ENCODE measurements around the gene APCDD1.

APCDD1 gene

GRCh38 chr18:10485475-10485874, 31.0 kb downstream of the APCDD1 start:
- no peaks in the 10 kb centered on the region for H3K27me3 ChIP-seq (ENCODE audit: control insufficient read depth in 2 of 2, insufficient read depth in 2 of 2, low read length in 2 of 2)
- H3K4me1 ChIP-seq (ENCODE audit: control insufficient read depth in 2 of 2, insufficient read depth in 2 of 2, low read length in 2 of 2), result peaks cover 0 to 5% of the 10 kb centered on the region in 2 donors
- H3K9ac ChIP-seq (ENCODE audit: low read depth in 1 of 2, low read length in 2 of 2), result no peak overlapping the region
- H3K9me3 ChIP-seq (ENCODE audit: control insufficient read depth in 2 of 2, low read length in 2 of 2), result no peaks in the 10 kb centered on the region
- H3K27ac ChIP-seq (ENCODE audit: low read depth in 2 of 2, low read length in 2 of 2), result no peak overlapping the region
- no peaks in the 10 kb centered on the region for H3K36me3 ChIP-seq (ENCODE audit: control insufficient read depth in 2 of 2, insufficient read depth in 2 of 2, low read length in 2 of 2)
- no peak overlapping the region for H3K4me3 ChIP-seq (ENCODE audit: low read length in 2 of 2)

DNA sequence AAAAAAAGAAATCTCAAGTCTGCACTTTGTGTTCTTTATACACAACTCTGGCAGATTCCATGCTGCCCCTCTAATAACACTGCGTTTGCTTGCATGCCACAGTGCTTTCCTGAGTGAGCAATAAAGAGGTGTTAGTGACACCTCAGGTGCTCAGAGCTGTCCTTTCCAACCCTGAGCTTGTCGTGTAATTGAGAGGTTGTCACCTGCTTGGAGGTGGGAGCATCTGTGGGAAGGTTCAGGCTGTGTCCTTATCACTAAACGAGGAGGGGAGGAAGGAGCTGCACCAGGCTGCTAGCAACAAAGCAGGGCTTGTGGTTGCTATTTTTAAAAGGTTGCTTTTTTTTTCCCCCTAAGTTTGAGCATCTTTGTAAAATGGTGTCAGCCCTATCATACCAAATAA, 31.9 kb downstream of the APCDD1 start:
- Histone ChIP-seq H3K9me3 (ENCODE audit: control insufficient read depth in 2 of 2, low read length in 2 of 2) (no peaks in the 10 kb centered on the region), H3K9ac (ENCODE audit: low read depth in 1 of 2, low read length in 2 of 2) (no peak overlapping the region), H3K27me3 (ENCODE audit: control insufficient read depth in 2 of 2, insufficient read depth in 2 of 2, low read length in 2 of 2) (no peaks in the 10 kb centered on the region), H3K36me3 (ENCODE audit: control insufficient read depth in 2 of 2, insufficient read depth in 2 of 2, low read length in 2 of 2) (no peaks in the 10 kb centered on the region), H3K27ac (ENCODE audit: low read depth in 2 of 2, low read length in 2 of 2) (no peak overlapping the region), H3K4me3 (ENCODE audit: low read length in 2 of 2) (no peak overlapping the region), H3K4me1 (ENCODE audit: control insufficient read depth in 2 of 2, insufficient read depth in 2 of 2, low read length in 2 of 2) (peaks cover 0 to 5% of the 10 kb centered on the region in 2 donors)

GRCh38 chr18:10487154-10487553, 32.7 kb downstream of the APCDD1 start:
- peaks cover 0 to 5% of the 10 kb centered on the region in 2 donors for H3K4me1 ChIP-seq (ENCODE audit: control insufficient read depth in 2 of 2, insufficient read depth in 2 of 2, low read length in 2 of 2)
- no peaks in the 10 kb centered on the region for H3K36me3 ChIP-seq (ENCODE audit: control insufficient read depth in 2 of 2, insufficient read depth in 2 of 2, low read length in 2 of 2)
- no peak overlapping the region for H3K9ac ChIP-seq (ENCODE audit: low read depth in 1 of 2, low read length in 2 of 2)
- no peak overlapping the region for H3K27ac ChIP-seq (ENCODE audit: low read depth in 2 of 2, low read length in 2 of 2)
- no peaks in the 10 kb centered on the region for H3K9me3 ChIP-seq (ENCODE audit: control insufficient read depth in 2 of 2, low read length in 2 of 2)
- H3K4me3 ChIP-seq (ENCODE audit: low read length in 2 of 2), result no peak overlapping the region
- no peaks in the 10 kb centered on the region for H3K27me3 ChIP-seq (ENCODE audit: control insufficient read depth in 2 of 2, insufficient read depth in 2 of 2, low read length in 2 of 2)

- Histone ChIP-seq H3K36me3 (ENCODE audit: control insufficient read depth in 2 of 2, insufficient read depth in 2 of 2, low read length in 2 of 2) (no peaks in the 10 kb centered on the region), H3K4me1 (ENCODE audit: control insufficient read depth in 2 of 2, insufficient read depth in 2 of 2, low read length in 2 of 2) (peaks cover 0 to 2% of the 10 kb centered on the region in 2 donors), H3K27ac (ENCODE audit: low read depth in 2 of 2, low read length in 2 of 2) (no peak overlapping the region), H3K4me3 (ENCODE audit: low read length in 2 of 2) (no peak overlapping the region), H3K27me3 (ENCODE audit: control insufficient read depth in 2 of 2, insufficient read depth in 2 of 2, low read length in 2 of 2) (no peaks in the 10 kb centered on the region), H3K9me3 (ENCODE audit: control insufficient read depth in 2 of 2, low read length in 2 of 2) (no peaks in the 10 kb centered on the region), H3K9ac (ENCODE audit: low read depth in 1 of 2, low read length in 2 of 2) (no peak overlapping the region)
Measured at GRCh38 chr18:10488017-10488416, 33.6 kb downstream of the APCDD1 start.

DNA sequence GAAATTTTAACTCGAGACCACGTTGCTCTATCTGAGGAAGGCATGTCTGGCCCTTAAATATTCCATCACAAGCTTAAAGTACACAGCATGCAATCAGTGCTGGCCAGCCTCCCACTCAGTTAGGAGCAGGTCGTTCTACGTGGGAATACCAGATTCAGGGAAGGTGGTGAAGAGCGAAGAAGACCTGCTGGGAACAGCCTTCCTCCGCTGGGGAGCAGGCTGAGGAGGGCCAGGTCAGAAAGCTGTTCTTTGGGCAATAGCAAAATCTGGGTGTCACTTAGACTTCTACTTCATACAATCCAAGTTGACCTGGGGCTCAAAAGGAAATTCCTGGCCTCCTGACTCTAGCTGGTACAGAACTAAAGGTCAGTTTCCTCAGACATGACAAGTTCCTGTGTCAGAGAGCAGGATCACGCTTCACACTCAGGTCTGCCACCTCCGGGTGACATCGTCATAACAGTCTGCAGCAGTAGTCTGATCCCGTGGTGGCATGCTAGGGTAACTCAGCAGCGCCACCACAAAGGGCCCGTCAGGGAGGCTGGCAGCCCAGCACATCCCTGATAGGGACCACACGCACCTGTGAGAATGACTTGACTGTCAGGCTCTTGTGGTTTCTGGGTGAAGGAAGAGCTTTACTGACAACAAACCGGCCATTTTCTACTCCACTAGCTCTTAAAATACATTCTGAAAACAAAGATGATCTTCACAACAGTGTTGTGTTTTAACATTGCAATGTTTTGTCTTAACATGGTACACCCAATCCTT, 36.1 kb downstream of the APCDD1 start:
- H3K4me1 ChIP-seq (ENCODE audit: control insufficient read depth in 2 of 2, insufficient read depth in 2 of 2, low read length in 2 of 2), result no peaks in the 10 kb centered on the region

GRCh38 chr18:10495936-10496335, 41.5 kb downstream of the APCDD1 start:
- no peaks in the 10 kb centered on the region for H3K27me3 ChIP-seq (ENCODE audit: control insufficient read depth in 2 of 2, insufficient read depth in 2 of 2, low read length in 2 of 2)
- H3K36me3 ChIP-seq (ENCODE audit: control insufficient read depth in 2 of 2, insufficient read depth in 2 of 2, low read length in 2 of 2), result no peaks in the 10 kb centered on the region
- H3K4me3 ChIP-seq (ENCODE audit: low read length in 2 of 2), result no peak overlapping the region
- H3K9me3 ChIP-seq (ENCODE audit: control insufficient read depth in 2 of 2, low read length in 2 of 2), result no peaks in the 10 kb centered on the region
- no peak overlapping the region for H3K27ac ChIP-seq (ENCODE audit: low read depth in 2 of 2, low read length in 2 of 2)
- no peak overlapping the region for H3K9ac ChIP-seq (ENCODE audit: low read depth in 1 of 2, low read length in 2 of 2)
- H3K4me1 ChIP-seq (ENCODE audit: control insufficient read depth in 2 of 2, insufficient read depth in 2 of 2, low read length in 2 of 2), result no peaks in the 10 kb centered on the region

More for the DNA sequence above, 36.1 kb downstream of the APCDD1 start:
- H3K9me3 ChIP-seq (ENCODE audit: control insufficient read depth in 2 of 2, low read length in 2 of 2), result no peaks in the 10 kb centered on the region
- H3K4me3 ChIP-seq (ENCODE audit: low read length in 2 of 2), result no peak overlapping the region
- H3K36me3 ChIP-seq (ENCODE audit: control insufficient read depth in 2 of 2, insufficient read depth in 2 of 2, low read length in 2 of 2), result no peaks in the 10 kb centered on the region
- no peak overlapping the region for H3K9ac ChIP-seq (ENCODE audit: low read depth in 1 of 2, low read length in 2 of 2)
- no peak overlapping the region for H3K27ac ChIP-seq (ENCODE audit: low read depth in 2 of 2, low read length in 2 of 2)
- no peaks in the 10 kb centered on the region for H3K27me3 ChIP-seq (ENCODE audit: control insufficient read depth in 2 of 2, insufficient read depth in 2 of 2, low read length in 2 of 2)

GRCh38 chr18:10497206-10497749, 42.8 kb downstream of the APCDD1 start:
- Histone ChIP-seq H3K9ac (ENCODE audit: low read depth in 1 of 2, low read length in 2 of 2) (no peak overlapping the region), H3K27me3 (ENCODE audit: control insufficient read depth in 2 of 2, insufficient read depth in 2 of 2, low read length in 2 of 2) (no peaks in the 10 kb centered on the region), H3K27ac (ENCODE audit: low read depth in 2 of 2, low read length in 2 of 2) (no peak overlapping the region), H3K9me3 (ENCODE audit: control insufficient read depth in 2 of 2, low read length in 2 of 2) (no peaks in the 10 kb centered on the region), H3K4me1 (ENCODE audit: control insufficient read depth in 2 of 2, insufficient read depth in 2 of 2, low read length in 2 of 2) (no peaks in the 10 kb centered on the region), H3K36me3 (ENCODE audit: control insufficient read depth in 2 of 2, insufficient read depth in 2 of 2, low read length in 2 of 2) (no peaks in the 10 kb centered on the region), H3K4me3 (ENCODE audit: low read length in 2 of 2) (no peak overlapping the region)

DNA sequence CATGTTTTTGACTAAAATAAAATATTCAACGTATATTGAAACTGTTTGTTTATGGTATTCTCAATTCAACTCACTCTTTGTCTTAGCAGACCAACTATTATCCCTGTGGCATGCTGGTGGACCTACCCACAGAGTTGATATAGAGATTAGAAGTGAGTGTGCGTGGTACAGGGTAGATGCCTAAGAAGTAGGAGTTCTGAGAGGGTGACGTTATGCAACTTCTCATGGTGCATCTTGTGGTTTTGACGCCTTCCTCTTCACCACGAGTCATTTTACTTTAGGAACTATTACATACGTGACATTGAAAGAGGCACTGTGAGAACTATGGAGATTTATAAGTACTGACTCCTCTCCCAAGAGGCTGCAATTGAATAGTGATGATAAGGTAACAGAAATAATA, 44.8 kb downstream of the APCDD1 start:
- Histone ChIP-seq H3K4me1 (ENCODE audit: control insufficient read depth in 2 of 2, insufficient read depth in 2 of 2, low read length in 2 of 2) (no peaks in the 10 kb centered on the region), H3K36me3 (ENCODE audit: control insufficient read depth in 2 of 2, insufficient read depth in 2 of 2, low read length in 2 of 2) (no peaks in the 10 kb centered on the region), H3K9me3 (ENCODE audit: control insufficient read depth in 2 of 2, low read length in 2 of 2) (no peaks in the 10 kb centered on the region), H3K9ac (ENCODE audit: low read depth in 1 of 2, low read length in 2 of 2) (no peak overlapping the region), H3K4me3 (ENCODE audit: low read length in 2 of 2) (no peak overlapping the region), H3K27ac (ENCODE audit: low read depth in 2 of 2, low read length in 2 of 2) (no peak overlapping the region), H3K27me3 (ENCODE audit: control insufficient read depth in 2 of 2, insufficient read depth in 2 of 2, low read length in 2 of 2) (no peaks in the 10 kb centered on the region)

DNA sequence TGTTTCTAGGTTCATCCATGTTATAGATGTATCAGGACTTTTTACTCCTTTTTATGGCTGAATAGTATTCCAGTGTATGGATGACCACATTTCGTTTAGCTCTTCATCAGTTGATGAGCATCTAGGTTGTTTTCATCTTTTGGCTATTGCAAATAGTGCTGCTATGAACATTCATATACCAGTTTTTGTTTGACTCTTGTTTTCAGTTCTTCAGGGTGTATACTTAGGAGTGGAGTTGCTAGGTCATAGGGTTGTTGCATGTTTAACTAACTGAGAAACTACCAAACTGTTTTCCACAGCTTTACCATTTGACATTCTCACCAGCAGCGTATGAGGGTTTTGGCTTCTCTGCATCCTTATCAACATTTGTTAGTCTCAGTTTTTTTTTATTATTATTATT, 45.6 kb downstream of the APCDD1 start:
- Histone ChIP-seq H3K4me3 (ENCODE audit: low read length in 2 of 2) (no peak overlapping the region), H3K9ac (ENCODE audit: low read depth in 1 of 2, low read length in 2 of 2) (no peak overlapping the region), H3K9me3 (ENCODE audit: control insufficient read depth in 2 of 2, low read length in 2 of 2) (peaks cover 0 to 5% of the 10 kb centered on the region in 2 donors), H3K4me1 (ENCODE audit: control insufficient read depth in 2 of 2, insufficient read depth in 2 of 2, low read length in 2 of 2) (no peaks in the 10 kb centered on the region), H3K27me3 (ENCODE audit: control insufficient read depth in 2 of 2, insufficient read depth in 2 of 2, low read length in 2 of 2) (no peaks in the 10 kb centered on the region), H3K27ac (ENCODE audit: low read depth in 2 of 2, low read length in 2 of 2) (no peak overlapping the region), H3K36me3 (ENCODE audit: control insufficient read depth in 2 of 2, insufficient read depth in 2 of 2, low read length in 2 of 2) (no peaks in the 10 kb centered on the region)

DNA sequence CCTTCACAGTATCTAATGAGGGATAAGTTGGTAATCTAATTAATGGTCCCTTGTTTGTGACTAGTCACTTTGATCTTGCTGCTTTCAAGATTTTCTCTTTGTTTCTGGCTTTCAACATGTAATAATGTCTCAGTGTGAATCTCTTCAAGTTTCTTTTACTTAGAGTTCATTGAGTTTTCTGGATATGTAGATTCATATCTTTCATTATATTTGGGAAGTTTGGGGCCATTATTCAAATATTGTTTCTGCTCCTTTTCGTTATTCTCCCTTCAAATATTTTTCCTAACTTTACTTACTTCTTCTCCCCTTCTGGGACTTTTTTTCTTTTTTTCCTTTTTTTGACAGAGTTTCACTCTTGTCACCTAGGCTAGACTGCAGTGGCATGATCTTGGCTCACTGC, 50.3 kb downstream of the APCDD1 start:
- Histone ChIP-seq H3K36me3 (ENCODE audit: control insufficient read depth in 2 of 2, insufficient read depth in 2 of 2, low read length in 2 of 2) (no peaks in the 10 kb centered on the region), H3K27ac (ENCODE audit: low read depth in 2 of 2, low read length in 2 of 2) (no peak overlapping the region), H3K4me3 (ENCODE audit: low read length in 2 of 2) (no peak overlapping the region), H3K9me3 (ENCODE audit: control insufficient read depth in 2 of 2, low read length in 2 of 2) (peaks cover 0 to 8% of the 10 kb centered on the region in 2 donors), H3K9ac (ENCODE audit: low read depth in 1 of 2, low read length in 2 of 2) (no peak overlapping the region), H3K27me3 (ENCODE audit: control insufficient read depth in 2 of 2, insufficient read depth in 2 of 2, low read length in 2 of 2) (no peaks in the 10 kb centered on the region), H3K4me1 (ENCODE audit: control insufficient read depth in 2 of 2, insufficient read depth in 2 of 2, low read length in 2 of 2) (no peaks in the 10 kb centered on the region)
